ENCODE data around the gene ABCA7. TPM values are rescaled to one million over a fixed set of nuclear protein-coding genes. Genes with fewer than 3 reads are reported as not detected.
A peak's percentile ranks its signal among the peaks of the same experiment; 100 is the strongest.

Gene ABCA7
- total and polyA plus RNA-seq, 2 of the 13 experiments (the other 11 are each of a cell fraction or from before 2014, with no cell fraction given), result 4.4 to 32.4 TPM

- TF ChIP-seq HOXA7 (CRISPR knock-in tag; IDR thresholded peaks at IDR 0.05) (0 out of 2 replicates have a peak, but pooled peaks have one; percentile 16), MLXIP (CRISPR knock-in tag; IDR thresholded peaks at IDR 0.05; ENCODE audit: borderline replicate concordance) (no peak), GFI1 (CRISPR knock-in tag; IDR thresholded peaks at IDR 0.05; ENCODE audit: borderline replicate concordance) (no peak; the same call in 1 of the 2 replicates), SIN3B (IDR thresholded peaks at IDR 0.05; ENCODE audit: low read length) (no peak), SYNCRIP (IDR thresholded peaks at IDR 0.05; ENCODE audit: insufficient read depth, low read depth, low read length) (no peak), ZNF547 (CRISPR knock-in tag; IDR thresholded peaks at IDR 0.05) (peak; percentile 88; the same call in 1 of the 2 replicates), NPAS2 (CRISPR knock-in tag; IDR thresholded peaks at IDR 0.05; ENCODE audit: borderline replicate concordance) (no peak), CENPBD1 (CRISPR knock-in tag; IDR thresholded peaks at IDR 0.05; ENCODE audit: borderline replicate concordance, low read depth) (no peak), MYPOP (CRISPR knock-in tag; IDR thresholded peaks at IDR 0.05) (peak; percentile 73; the same call in 1 of the 2 replicates), ZSCAN29 (CRISPR knock-in tag; conservative IDR thresholded peaks at IDR 0.05) (peak; percentile 69; the same call in 1 of the 2 replicates), BORCS8-MEF2B (CRISPR knock-in tag; IDR thresholded peaks at IDR 0.05) (peak; percentile 65), AKAP8 (CRISPR knock-in tag; IDR thresholded peaks at IDR 0.05) (peak; percentile 44), ZBTB1 (CRISPR knock-in tag; IDR thresholded peaks at IDR 0.05; ENCODE audit: borderline replicate concordance) (no peak), DPF2 (CRISPR knock-in tag; IDR thresholded peaks at IDR 0.05; ENCODE audit: borderline replicate concordance, low read depth) (no peak), RFX3 (CRISPR knock-in tag; IDR thresholded peaks at IDR 0.05) (no peak), ZNF660 (CRISPR knock-in tag; IDR thresholded peaks at IDR 0.05; ENCODE audit: borderline replicate concordance, low read depth) (0 out of 2 replicates have a peak, but pooled peaks have one; percentile 43), CENPX (CRISPR knock-in tag; IDR thresholded peaks at IDR 0.05) (no peak), GLI4 (CRISPR knock-in tag; IDR thresholded peaks at IDR 0.05; ENCODE audit: borderline replicate concordance) (no peak), ZFP90 (CRISPR knock-in tag; IDR thresholded peaks at IDR 0.05; ENCODE audit: borderline replicate concordance) (no peak), FOXM1 (CRISPR knock-in tag; IDR thresholded peaks at IDR 0.05) (no peak), ZNF564 (CRISPR knock-in tag; IDR thresholded peaks at IDR 0.05) (no peak; the same call in 1 of the 2 replicates), ZNF616 (CRISPR knock-in tag; IDR thresholded peaks at IDR 0.05; ENCODE audit: low read depth) (peak; percentile 87; the same call in 1 of the 2 replicates), ARNTL (CRISPR knock-in tag; IDR thresholded peaks at IDR 0.05) (peak; percentile 71), HOXA9 (CRISPR knock-in tag; IDR thresholded peaks at IDR 0.05; ENCODE audit: borderline replicate concordance) (no peak; the same call in 1 of the 2 replicates)
Measured at GRCh38 chr19:1050989-1051788, 11.3 kb downstream of the ABCA7 start (continued).

All from HepG2 (cell line).